CD4-positive, alpha-beta T cell treated with Interleukin-15 for 4 hours (primary cell): ENCODE measurements around the gene CENPP.
A peak's percentile ranks its signal among the peaks of the same experiment; 100 is the strongest.

Experiments used
- DNase-seq: peaks from one replicate; pipeline ENCODE4 v3.0.0-alpha.2; 2020; ENCODE audit warnings: low spot score

CENPP gene

DNA sequence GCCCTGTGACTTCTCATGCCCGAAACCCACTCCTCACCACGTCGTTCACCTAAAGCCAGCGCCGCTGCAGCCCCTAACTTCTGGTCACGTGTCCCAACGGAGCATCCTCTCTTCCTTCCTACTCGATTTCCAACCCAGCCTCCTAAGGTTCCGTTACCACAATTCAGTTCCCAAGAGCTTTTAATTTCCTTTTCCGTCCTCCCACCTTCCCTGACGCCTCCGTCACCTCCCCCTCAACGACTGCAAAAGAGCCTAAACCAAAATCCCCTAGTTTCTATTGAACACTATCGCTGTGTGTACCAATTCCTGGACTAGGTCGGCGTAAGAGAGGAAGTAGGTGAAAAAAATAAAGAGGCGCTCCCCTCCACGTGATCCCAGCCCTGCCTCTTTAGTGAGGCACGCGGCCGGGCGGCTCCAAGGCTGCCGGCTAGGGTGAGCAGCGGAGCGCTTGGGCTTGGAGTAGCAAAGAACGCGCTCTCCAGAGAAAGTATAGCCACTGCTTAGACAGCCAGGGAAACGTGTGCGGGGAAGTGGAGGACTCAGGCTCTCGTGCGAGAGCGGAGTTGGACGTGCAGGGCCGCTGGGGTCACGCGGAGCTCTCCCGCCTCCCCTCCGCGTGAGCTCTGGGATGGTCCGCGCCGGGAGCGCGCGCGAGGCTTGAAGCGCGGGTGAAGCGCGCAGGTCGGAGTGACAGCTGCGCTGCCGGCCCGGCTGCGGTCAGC, at the start of gene CENPP, which contains the start of gene NOL8:
Gene CENPP, plus strand, starts transcription at position 685 of the 722 bp plus-strand sequence.
Gene NOL8, minus strand, starts transcription at position 82 of the 722 bp plus-strand sequence. CDS start 1,189 bp downstream, outside the sequence.
- peak; percentile 82 for DNase-seq

- DNase-seq = no peak
These were observed 49.3 kb upstream of the CENPP start for GRCh38 chr9:92276331-92277032.

- no peak for DNase-seq
These were observed 47.6 kb upstream of the CENPP start for GRCh38 chr9:92278110-92278509.

- no peak for DNase-seq
These were observed 46.5 kb upstream of the CENPP start for GRCh38 chr9:92279302-92279701.

GRCh38 chr9:92289708-92290390, 35.9 kb upstream of the CENPP start:
- DNase-seq = no peak

GRCh38 chr9:92290785-92291429, 34.8 kb upstream of the CENPP start:
- no peak for DNase-seq

GRCh38 chr9:92291577-92291976, 34.2 kb upstream of the CENPP start:
- DNase-seq = no peak

- no peak for DNase-seq
These were observed 33.2 kb upstream of the CENPP start for GRCh38 chr9:92292338-92293074.

GRCh38 chr9:92293075-92293354, 32.7 kb upstream of the CENPP start:
- no peak for DNase-seq

DNA sequence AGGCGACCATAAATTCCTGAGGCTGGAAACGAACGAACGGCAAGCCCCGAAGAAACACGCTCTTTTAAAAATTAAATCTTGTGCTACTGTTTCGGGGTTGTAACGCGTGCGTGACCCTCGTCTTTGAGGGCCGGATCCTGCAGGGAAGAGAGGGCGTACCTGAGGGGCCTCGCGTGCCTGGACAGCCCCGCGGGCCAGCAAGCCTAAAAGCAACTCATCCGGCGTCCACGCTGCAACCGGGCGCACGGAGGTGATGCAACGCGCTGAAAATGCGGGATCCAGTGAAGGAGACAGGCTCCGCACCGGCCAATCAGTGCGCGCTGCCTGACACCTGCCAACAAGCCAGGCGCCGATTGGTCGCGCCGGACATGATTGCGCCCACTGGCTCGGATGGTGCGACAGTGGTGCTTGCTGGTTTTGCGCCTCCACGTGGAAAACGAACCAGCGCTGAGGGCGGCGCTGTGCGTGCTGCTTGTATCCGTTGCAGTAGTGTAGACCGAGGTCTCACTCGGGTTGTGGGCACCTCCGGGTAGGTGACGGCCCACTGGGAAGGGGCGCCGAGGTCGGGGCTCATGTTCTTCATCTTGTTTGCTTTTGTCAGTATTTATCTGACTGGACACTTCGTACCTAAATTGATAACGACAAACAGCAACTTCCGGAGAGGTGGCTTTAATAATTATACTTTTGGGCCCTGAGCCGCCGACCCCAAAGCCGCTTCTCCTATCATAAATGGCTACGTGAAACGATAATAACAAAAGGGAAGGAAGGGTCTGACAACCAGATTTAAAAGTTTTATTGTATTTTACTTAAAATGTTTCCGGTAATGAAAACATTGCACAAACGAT, 32.1 kb upstream of the CENPP start, which contains the start of gene IARS1:
Gene IARS1, minus strand, starts transcription at position 246 of the 845 bp plus-strand sequence. CDS start 4,278 bp downstream, outside the sequence.
- DNase-seq = peak; percentile 100

GRCh38 chr9:92294297-92294676, 31.5 kb upstream of the CENPP start:
- DNase-seq = no peak

- no peak for DNase-seq
These were observed 30.4 kb upstream of the CENPP start for GRCh38 chr9:92295240-92295790.

- DNase-seq = no peak
These were observed 29.9 kb upstream of the CENPP start for GRCh38 chr9:92295827-92296258.

DNA sequence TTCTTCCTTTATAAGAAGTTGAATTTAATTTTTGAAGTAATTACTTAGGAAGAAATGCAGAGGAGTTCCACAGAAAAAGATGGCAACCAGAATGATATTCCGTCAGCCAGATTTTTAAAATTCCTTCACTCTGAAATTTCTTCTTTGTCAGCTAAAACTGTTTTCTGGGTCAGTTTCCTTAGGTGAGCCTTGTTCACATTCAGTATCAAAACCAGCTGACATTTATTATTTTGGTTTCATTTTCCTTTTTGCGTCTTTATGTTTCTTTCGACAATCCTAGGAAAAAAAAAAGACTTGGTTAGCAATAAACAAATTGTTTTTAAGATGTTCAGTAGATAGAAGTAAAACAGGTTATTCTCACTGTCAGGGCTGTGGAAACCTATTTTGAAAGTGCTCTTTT, 28.1 kb upstream of the CENPP start:
- DNase-seq = no peak

DNA sequence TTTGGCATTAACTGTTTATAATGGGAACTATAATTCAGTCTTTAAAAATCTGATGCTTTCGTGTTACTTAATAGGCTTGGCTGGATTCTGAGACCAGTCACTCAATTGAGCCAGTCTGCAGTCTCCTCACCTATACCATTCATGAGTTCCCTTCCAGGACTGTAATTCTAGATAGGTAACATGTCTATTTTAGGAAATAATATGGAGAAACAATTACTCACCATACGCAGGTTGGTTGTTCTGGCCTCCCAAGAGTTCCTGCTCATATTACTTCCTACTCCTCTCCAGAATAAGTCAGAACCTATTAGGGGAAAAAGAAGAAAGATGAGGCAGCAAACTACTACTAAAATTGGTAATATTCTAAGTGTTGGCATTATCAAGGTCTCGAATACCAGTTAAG, 27.7 kb upstream of the CENPP start:
- no peak for DNase-seq

- DNase-seq = no peak
These were observed 26.6 kb upstream of the CENPP start for GRCh38 chr9:92299116-92299515.

DNA sequence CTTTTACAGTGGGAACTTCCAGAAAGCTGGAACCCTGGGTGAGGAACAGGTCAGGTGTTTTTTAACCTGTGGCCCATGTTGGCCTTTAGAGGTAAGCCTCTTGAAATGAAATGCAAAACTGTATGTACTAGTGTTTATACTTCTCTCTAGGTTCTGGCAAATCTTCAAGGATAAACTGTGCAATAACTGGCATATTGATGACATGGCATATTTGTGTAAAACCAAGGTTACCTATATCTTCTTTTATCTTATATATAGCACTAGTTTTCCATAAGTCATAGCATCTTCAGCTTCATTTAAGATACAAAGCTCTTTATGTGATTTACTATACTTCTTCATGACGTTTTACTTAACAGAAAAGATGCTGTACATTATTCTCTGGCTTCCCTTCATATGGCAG, 24.8 kb upstream of the CENPP start:
- DNase-seq = no peak

DNA sequence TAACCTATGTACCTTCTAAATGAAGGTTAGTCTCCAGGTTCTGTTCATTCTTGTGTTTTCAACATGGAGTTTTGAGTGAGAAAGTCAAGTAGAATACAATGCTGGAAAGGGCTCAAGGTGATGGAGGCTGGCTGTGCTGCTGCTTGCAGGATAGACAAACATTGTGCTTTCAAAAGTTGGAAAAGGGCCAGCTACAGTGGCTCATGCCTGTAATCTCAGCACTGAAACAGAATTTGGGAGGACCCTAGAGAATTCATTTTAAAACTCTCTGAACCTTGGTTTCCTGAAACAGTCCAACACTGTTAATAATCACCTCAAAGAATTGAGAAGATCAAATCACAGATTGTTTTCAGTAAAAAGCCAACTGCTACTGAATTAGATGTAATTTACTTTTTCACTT, 16.9 kb upstream of the CENPP start:
- DNase-seq = no peak

DNA sequence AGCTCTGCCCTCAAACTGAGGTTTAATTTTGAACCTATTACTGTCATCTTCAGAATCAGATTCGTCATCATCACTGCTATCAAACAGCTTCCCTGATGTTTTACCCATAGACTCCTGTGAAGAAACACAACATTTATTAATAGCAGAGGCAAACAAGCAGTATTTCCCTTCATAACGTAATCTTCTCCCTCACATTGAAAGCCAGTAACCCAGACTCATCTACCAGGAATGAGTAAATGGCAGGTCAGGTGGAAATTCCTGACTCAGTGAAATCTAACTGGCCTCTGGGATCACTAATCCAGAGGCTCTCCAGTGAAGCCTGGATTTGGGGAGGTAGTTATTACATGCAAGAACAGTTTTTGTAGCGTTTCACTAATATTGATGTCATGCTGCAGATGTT, 15.2 kb upstream of the CENPP start:
- DNase-seq = no peak

DNA sequence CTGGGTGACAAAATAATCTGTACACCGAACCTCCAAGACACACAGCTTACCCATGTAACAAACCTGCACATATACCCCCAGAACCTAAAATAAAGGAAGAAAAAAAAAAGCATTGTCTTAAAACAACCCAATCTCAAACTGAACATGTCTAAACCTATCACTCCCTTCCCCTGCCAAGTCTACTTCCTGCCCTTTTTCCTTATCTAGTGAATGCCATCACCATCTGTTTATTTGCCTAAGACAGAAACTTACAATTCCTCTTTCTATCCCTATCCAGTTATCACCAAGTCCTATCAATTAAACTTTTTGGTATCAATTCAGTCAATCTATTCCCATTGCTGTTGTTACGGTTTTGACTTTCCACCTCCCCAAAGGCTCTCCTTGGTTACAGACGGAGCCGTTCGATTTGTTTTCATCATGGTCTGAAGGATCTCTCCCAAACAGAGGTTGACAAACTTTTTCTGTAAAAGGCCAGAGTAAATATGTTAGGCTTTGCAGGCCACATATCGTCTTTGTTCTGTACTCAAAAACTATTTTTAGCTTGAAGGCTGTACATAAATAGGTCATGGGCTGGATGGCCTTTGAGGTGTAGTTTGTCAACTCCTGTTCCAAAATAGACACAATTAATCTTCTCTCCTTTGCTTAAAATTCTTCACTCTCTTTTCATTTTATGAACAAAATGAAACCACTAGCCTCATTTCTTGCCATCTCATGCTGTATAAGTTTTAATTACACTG, 12.7 kb upstream of the CENPP start:
- no peak for DNase-seq
